Hepatocyte (in vitro differentiated cells): ENCODE data around the gene UQCRH. TPM values are rescaled to one million over a fixed set of nuclear protein-coding genes. Genes with fewer than 3 reads are reported as not detected.
A peak's percentile ranks its signal among the peaks of the same experiment; 100 is the strongest.

ENCODE experiments used
- DNase-seq: peaks from one replicate; pipeline ENCODE4 v3.0.0-alpha.2; 2016; ENCODE audit warnings: low spot score
- H2AFZ ChIP-seq: fragments of 200-600 bp; sonication (generic); 2 replicates; pipeline ENCODE4 v1.6.0; 2016; ENCODE audit warnings: antibody characterized with exemption, mild to moderate bottlenecking
- H3K27ac ChIP-seq: fragments of 200-600 bp; sonication (generic); 2 replicates; pipeline ENCODE4 v1.5.1; 2016; ENCODE audit warnings: mild to moderate bottlenecking
- H3K27me3 ChIP-seq: fragments of 200-600 bp; sonication (generic); 2 replicates; pipeline ENCODE4 v1.6.1; 2016
- H3K36me3 ChIP-seq: fragments of 200-600 bp; sonication (generic); replicated peaks from 2 replicates; pipeline ENCODE4 v1.5.1; 2016; ENCODE audit warnings: low read depth; ENCODE audit not compliant: insufficient read depth
- H3K4me1 ChIP-seq: fragments of 200-600 bp; sonication (generic); 2 replicates; pipeline ENCODE4 v1.5.1; 2016; ENCODE audit warnings: mild to moderate bottlenecking, moderate library complexity; ENCODE audit not compliant: insufficient read depth
- H3K4me2 ChIP-seq: fragments of 200-600 bp; sonication (generic); 2 replicates; pipeline ENCODE4 v1.6.0; 2016
- H3K4me3 ChIP-seq: fragments of 200-600 bp; sonication (generic); 2 replicates; pipeline ENCODE4 v1.5.1; 2016; ENCODE audit warnings: mild to moderate bottlenecking
- H3K79me2 ChIP-seq: fragments of 200-600 bp; sonication (generic); 2 replicates; pipeline ENCODE4 v1.6.0; 2017; ENCODE audit warnings: mild to moderate bottlenecking
- H3K9me2 ChIP-seq: fragments of 200-600 bp; sonication (generic); replicated peaks from 2 replicates; pipeline ENCODE4 v1.6.0; 2017; ENCODE audit warnings: mild to moderate bottlenecking; ENCODE audit not compliant: insufficient read depth
- H3K9me3 ChIP-seq: fragments of 200-600 bp; sonication (generic); 2 replicates; pipeline ENCODE4 v1.5.1; 2016; ENCODE audit warnings: low read depth, mild to moderate bottlenecking
- H4K20me1 ChIP-seq: fragments of 200-600 bp; sonication (generic); 2 replicates; pipeline ENCODE4 v1.6.0; 2016; ENCODE audit warnings: mild to moderate bottlenecking; ENCODE audit not compliant: insufficient read depth, poor library complexity, severe bottlenecking
- CTCF ChIP-seq: fragments of 200-600 bp; sonication (generic); IDR thresholded peaks from 2 replicates; pipeline ENCODE4 v1.5.1; 2016; ENCODE audit warnings: antibody characterized with exemption, mild to moderate bottlenecking; ENCODE audit not compliant: poor library complexity
- EZH2 ChIP-seq: fragments of 200-600 bp; sonication (generic); IDR thresholded peaks from 2 replicates; pipeline ENCODE4 v1.6.1; 2016; ENCODE audit warnings: antibody characterized with exemption, mild to moderate bottlenecking, borderline replicate concordance
- EZH2phosphoT487 ChIP-seq: fragments of 200-600 bp; sonication (generic); IDR thresholded peaks from one replicate; pipeline ENCODE4 v1.6.1; 2018; ENCODE audit warnings: antibody characterized with exemption, mild to moderate bottlenecking, low read depth, moderate library complexity; ENCODE audit not compliant: unreplicated experiment, severe bottlenecking
- WGBS: methylation state at CpG from one replicate; pipeline ENCODE4 v1.1.6; 2016; ENCODE audit warnings: low lambda C conversion rate; ENCODE audit errors: missing lambda C conversion rate; 5-methylcytosine and 5-hydroxymethylcytosine counted together
- polyA plus RNA-seq: library from polyadenylated mRNA; unstranded; fragments of >200 nt; fragmentation: Nextera tagmentation; extraction: Ambion mirVana; gene quantifications from 2 replicates; pipeline ENCODE4 v1.2.1, GENCODE V29; 2016
- total RNA-seq: library from RNA; depleted of rRNA; stranded (reverse); fragments of >200 nt; gene quantifications from 2 replicates; pipeline ENCODE4 v1.2.3, GENCODE V29; 2014

Gene UQCRH
- total and polyA plus RNA-seq, 2 experiments from 2014 or later = 269 to 429 TPM

GRCh38 chr1:46341222-46342083 lies 38.0 kb downstream of the UQCRH start:
- H3K4me3 ChIP-seq = peak overlapping the region; percentile 54
- peaks cover 27% of the 10 kb centered on the region for H3K79me2 ChIP-seq
- WGBS = 56% methylated on average over 31 of the region's 31 CpGs
- H4K20me1 ChIP-seq = no peaks in the 10 kb centered on the region
- peak overlapping the region; percentile 99 for H3K27ac ChIP-seq
- H2AFZ ChIP-seq = peak overlapping the region; percentile 61
- peak overlapping the region; percentile 86 for H3K4me2 ChIP-seq
- no peak for TF ChIP-seq EZH2phosphoT487
- TF ChIP-seq CTCF = no peak
- no peak for TF ChIP-seq EZH2
- H3K9me2 ChIP-seq = no peaks in the 10 kb centered on the region
- H3K9me3 ChIP-seq = no peaks in the 10 kb centered on the region
- no peaks in the 10 kb centered on the region for H3K27me3 ChIP-seq
- peak; percentile 21 for DNase-seq
- peaks cover 9% of the 10 kb centered on the region for H3K4me1 ChIP-seq
- H3K36me3 ChIP-seq = no peaks in the 10 kb centered on the region

GRCh38 chr1:46342084-46342656 lies 38.7 kb downstream of the UQCRH start:
- H3K36me3 ChIP-seq = no peaks in the 10 kb centered on the region
- H3K9me2 ChIP-seq = no peaks in the 10 kb centered on the region
- H3K4me2 ChIP-seq = peak overlapping the region; percentile 86
- H3K4me3 ChIP-seq = no peak overlapping the region
- peak; percentile 8 for TF ChIP-seq CTCF
- TF ChIP-seq EZH2phosphoT487 = no peak
- no peak for TF ChIP-seq EZH2
- no peak overlapping the region for H2AFZ ChIP-seq
- H4K20me1 ChIP-seq = no peaks in the 10 kb centered on the region
- 91% methylated on average over 6 of the region's 6 CpGs for WGBS
- no peaks in the 10 kb centered on the region for H3K27me3 ChIP-seq
- DNase-seq = peak; percentile 16
- H3K4me1 ChIP-seq = peaks cover 9% of the 10 kb centered on the region
- no peak overlapping the region for H3K27ac ChIP-seq
- no peaks in the 10 kb centered on the region for H3K9me3 ChIP-seq
- H3K79me2 ChIP-seq = peaks cover 27% of the 10 kb centered on the region

GRCh38 chr1:46342677-46343350 lies 39.3 kb downstream of the UQCRH start:
- no peaks in the 10 kb centered on the region for H3K36me3 ChIP-seq
- TF ChIP-seq CTCF (no peak), EZH2phosphoT487 (no peak), EZH2 (no peak)
- no peak overlapping the region for H3K27ac ChIP-seq
- no peaks in the 10 kb centered on the region for H3K9me2 ChIP-seq
- peaks cover 27% of the 10 kb centered on the region for H3K79me2 ChIP-seq
- H3K27me3 ChIP-seq = no peaks in the 10 kb centered on the region
- H3K4me3 ChIP-seq = no peak overlapping the region
- peaks cover 9% of the 10 kb centered on the region for H3K4me1 ChIP-seq
- H4K20me1 ChIP-seq = no peaks in the 10 kb centered on the region
- no peak overlapping the region for H2AFZ ChIP-seq
- no peaks in the 10 kb centered on the region for H3K9me3 ChIP-seq
- H3K4me2 ChIP-seq = peak overlapping the region; percentile 86
- 93% methylated on average over 8 of the region's 8 CpGs for WGBS
- DNase-seq = no peak
